GM19395 (cell line): ENCODE measurements around the gene CD14.
A peak's percentile ranks its signal among the peaks of the same experiment; 100 is the strongest.
"Not testable (repeated sequence)": the region's sequence is repeated elsewhere in the genome, so short reads cannot be mapped to it uniquely, and the experiment has no call there.

Experiments
- ATAC-seq: cut with Tn5 transposase; IDR thresholded peaks from one replicate; pipeline ENCODE4 v1.9.1; 2021; ENCODE audit warnings: mild to moderate bottlenecking, moderate library complexity; ENCODE audit not compliant: unreplicated experiment

Gene CD14

DNA sequence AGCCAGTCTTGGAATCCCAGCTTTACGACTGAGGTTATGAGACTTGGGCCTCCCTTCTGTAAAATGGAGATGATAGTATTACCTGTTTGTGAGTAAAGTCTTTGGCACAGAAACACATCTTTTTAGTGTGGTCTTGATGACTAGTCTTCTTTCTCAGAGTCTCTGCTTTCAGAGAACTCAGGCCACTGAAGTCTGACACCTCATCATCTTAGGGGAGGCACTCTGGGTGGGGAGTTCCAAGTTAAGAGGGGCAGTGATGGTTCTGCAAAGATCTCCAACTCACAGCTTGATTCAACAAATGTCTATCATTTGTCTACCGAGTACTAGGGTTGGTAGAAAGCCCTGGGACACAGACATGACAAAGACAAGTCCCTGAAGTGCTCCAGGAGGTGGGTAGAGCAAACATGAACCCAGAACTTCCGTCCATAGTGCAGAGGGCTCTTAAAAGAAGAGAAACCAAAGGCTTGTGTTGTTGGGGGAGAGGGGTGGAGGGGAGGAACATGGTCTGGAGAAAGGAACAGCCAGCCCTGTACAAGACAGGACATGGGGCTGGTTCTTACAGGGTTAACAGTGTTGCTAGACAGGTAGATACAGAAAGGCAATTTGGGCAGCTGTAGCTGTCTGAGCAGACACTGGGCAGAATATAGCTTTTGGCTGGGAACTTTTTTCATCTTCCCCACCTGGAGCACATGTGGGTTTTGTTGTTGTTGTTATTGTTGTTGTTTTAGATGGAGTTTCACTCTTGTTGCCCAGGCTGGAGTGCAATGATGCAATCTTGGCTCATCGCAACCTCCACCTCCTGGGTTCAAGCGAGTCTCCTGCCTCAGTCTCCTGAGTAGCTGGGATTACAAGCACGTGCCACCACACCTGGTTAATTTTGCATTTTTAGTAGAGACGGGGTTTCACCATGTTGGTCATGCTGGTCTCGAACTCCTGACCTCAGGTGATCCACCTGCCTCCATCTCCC lies 2.6 kb upstream of the CD14 start:
- ATAC-seq: no peak

DNA sequence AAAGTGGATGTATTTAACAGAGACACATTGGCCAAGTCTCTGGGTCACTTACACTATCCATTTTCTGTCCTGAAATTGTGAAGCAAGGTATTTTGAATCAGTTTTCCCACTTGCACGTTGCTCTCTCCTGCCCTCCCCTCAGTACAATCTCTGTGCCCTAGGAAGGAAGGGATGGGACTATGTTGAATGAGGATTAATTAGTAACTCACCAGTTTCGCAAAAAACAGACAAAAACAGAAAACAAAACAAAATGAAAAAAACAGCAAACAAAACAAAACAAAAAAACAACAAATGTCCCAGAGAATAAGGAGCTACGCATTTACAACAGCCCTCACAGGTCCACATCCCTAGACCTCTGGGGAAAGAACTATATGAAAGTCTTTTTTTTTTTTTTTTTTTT lies 1.1 kb upstream of the CD14 start:
- ATAC-seq: no peak

DNA sequence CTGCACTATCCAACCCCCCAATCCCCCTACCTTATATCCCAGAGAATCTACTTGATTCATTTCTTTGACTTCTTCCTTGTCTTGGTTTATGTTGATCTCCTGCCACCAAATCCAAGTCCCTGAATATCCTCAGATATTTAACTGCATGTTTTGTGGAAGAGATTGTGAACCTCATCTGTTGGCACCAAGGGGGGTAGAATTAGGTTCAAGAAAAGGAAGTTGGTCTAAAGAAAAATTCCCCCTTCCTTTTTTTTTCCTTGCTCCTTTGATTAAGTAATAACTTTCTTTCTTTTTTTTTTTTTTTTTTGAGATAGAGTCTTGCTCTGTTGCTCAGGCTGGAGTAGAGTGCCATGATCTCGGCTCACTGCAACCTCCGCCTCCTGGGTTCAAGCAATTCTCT lies 526 bp upstream of the CD14 start:
- no peak for ATAC-seq

DNA sequence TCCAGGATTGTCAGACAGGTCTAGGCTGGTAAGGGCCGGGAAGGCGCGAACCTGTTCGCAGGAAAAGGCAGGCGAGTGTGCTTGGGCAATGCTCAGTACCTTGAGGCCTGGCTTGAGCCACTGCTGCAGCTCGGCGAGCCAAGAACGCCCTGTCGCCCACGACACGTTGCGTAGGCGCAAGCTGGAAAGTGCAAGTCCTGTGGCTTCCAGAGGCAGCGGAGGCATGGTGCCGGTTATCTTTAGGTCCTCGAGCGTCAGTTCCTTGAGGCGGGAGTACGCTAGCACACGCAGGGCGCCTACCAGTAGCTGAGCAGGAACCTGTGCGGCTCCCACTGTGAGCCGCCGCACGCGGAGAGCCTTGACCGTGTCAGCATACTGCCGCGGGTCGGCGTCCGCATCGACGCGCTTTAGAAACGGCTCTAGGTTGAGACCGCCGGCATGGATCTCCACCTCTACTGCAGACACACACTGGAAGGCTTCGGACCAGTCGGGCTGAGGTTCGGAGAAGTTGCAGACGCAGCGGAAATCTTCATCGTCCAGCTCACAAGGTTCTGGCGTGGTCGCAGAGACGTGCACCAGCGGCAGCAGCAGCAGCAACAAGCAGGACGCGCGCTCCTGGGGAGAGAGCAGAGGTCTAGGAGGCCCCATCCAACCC lies 482 bp downstream of the CD14 start:
- ATAC-seq: peak; percentile 70

DNA sequence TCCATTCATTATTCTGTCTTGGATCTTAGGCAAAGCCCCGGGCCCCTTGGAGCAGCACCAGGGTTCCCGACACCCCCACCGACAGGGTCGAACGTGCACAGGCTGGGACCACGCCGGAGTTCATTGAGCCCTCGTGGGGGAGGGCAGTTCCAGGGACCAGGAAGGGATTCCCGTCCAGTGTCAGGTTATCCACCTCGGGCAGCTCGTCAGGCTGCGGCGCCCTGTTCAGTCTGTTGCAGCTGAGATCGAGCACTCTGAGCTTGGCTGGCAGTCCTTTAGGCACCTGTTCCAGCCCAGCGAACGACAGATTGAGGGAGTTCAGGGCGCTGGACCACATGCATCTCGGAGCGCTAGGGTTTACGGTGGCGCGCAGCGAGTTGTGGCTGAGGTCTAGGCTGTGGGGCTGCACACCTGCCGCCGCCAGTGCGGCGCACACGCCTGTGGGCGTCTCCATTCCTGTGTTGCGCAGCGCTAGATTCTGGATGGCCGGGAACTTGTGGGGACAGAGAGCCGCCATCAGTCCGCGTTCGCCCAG lies 1.1 kb downstream of the CD14 start:
- peak; percentile 50 for ATAC-seq

DNA sequence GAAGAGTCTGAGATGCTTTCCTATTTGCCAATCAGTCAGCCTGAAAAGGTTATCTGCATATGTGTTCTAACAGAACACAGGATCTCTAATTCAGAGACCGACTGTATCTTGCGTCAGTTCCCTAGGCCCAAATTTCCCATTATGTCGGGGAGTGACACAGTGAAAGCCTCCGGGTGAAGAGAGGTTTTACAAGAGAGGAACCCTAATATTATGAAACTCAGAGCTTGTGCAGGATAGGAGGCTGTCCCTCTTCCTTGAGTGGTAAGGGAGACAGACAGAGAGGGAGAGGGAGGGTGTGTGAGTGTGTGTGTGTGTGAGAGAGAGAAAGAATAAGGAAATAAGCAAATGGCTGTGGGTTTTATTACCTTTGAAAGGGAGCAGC lies 1.9 kb downstream of the CD14 start:
- ATAC-seq: no peak

DNA sequence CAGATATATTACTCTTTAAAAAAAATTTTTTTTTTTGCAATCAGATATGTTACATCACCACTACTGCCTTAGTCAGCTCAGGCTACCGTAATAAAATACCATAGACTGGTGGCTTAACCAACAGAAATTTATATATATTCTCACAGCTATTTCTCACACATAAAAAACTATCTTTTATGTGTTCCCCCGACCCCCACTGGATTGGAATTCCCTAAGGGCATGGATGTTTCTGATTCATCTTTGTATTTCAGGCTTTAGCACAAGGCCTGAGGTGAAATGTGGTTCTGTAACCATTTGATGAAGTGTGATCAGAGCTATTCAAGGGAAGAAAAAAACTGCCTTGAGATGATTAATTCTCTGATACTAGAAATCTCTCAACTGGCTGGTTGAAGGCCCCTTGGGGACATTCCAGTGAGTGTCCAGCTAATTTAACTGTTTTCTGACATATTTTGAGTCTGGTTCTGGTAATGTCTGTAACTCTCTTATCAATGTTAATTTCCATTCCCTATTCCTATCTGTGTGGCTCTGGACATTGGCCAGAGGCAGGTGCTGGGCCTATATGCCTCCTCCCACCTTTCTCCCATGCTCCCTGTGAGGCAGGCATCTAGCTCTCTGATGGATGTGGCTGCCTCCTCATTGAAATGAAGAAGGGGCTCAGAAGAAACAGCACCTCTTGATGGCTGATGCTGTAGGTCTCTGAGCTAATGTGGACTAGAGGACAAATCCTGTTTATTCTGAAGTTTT lies 2.5 kb downstream of the CD14 start:
- ATAC-seq: no peak

DNA sequence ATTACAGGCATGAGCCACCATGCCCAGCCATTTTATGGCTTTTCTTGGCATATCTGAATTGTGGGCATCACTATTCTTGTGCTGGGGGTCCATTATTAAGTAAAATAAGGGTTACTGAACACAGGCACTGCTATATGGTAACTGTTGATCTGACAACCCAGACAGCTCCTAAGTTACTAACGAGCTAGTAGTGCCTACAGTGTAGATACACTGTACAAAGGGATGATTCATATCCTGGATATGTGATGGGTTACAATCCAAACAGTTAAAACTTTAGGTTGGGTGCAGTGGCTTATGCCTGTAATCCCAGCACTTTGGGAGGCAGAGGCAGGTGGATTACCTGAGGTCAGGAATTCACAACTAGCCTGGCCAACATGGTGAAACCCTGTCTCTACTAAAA lies 4.3 kb downstream of the CD14 start:
- ATAC-seq: no peak

DNA sequence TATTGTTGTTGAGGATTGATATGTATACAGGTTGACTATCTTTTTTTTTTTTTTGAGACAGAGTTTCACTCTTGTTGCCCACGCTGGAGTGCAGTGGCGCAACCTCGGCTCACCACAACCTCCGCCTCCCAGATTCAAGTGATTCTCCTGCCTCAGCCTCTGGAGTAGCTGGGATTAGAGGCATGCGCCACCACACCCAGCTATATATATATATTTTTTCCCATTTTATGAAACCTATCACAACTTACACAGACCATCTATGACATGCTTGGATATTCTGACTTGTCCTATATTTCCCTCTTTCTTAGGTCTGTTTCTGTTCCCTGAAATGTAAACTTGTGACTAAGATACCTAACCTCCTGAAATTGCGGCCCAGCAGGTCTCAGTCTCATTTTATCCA lies 5.0 kb downstream of the CD14 start:
- ATAC-seq: no peak

DNA sequence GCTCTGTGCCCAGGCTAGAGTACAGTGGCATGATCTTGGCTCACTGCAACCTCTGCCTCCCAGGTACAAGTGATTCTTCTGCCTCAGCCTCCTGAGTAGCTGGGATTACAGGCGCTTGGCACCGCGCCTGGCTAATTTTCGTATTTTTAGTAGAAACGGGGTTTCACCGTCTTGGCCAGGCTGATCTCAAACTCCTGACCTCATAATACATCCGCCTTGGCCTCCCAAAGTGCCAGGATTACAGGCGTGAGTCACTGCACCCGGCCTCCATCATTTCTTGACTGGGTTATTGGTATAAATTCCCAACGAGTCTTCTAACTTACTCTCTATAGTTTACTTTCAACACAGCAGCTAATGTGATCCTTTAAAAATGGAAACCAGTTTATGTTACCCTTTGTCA lies 8.1 kb downstream of the CD14 start:
- ATAC-seq: not testable (repeated sequence)

DNA sequence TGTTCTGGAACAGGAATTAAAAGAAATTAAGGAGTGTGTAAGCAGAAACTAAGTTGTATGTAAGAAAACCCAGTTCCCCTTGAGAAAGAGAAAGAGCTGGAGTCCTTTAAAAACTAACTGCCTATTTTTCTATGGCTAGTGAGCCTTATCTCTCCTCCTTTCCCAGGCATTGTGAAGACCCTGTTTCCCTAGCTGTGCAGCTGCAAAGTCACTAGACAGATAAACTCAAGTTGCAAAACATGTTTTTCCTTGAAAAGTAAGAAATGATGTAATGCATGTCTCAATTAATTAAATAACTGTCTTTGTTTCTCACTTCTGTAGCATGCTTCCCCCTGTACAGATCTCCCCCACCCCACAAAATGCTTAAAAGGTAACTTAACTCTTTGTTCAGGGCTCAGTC lies 9.9 kb downstream of the CD14 start:
- not testable (repeated sequence) for ATAC-seq

DNA sequence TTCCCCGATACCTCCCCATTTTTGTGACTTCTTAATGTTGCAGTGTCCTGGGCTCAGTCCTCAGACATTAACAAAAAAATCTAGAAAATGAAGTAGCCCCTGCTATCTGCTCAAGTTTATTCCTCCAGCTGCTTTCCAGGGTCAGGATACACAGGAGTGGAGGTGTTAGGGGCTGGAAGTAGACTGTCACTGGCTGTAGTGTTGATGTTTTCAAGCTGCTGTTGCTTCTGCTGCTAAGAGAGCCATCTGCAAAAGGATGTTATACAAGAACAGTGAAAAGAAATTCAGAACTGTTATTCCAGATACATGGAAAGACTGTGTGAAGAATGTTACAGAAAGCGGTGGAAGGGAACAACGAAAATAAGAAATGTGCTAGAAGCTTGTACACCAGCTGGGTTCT lies 10.7 kb downstream of the CD14 start:
- no peak for ATAC-seq

DNA sequence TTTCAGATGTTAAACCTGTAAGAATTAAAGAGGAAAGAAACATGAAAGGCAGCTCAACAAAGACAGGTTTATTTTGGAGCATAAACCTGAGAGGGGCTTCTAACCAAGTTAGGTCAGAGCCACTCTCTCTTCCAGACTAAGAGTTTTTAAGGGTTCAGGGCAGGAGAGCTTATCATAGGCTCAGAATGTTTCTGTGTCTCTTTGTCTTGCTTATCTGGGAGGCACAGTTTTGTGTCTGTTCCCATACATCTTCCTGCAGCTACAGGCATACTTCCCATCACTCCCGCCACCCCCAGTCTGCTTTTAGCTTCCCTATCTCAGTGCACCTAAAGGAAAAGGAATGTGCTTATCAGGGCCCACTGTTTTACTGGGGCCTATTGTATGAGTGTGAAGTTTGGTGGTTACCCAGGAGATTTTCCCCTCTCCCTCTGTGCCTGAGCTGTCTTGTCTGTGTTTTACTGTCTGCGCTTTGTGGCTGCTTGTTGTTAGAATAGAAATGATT lies 21.9 kb downstream of the CD14 start:
- ATAC-seq: no peak

DNA sequence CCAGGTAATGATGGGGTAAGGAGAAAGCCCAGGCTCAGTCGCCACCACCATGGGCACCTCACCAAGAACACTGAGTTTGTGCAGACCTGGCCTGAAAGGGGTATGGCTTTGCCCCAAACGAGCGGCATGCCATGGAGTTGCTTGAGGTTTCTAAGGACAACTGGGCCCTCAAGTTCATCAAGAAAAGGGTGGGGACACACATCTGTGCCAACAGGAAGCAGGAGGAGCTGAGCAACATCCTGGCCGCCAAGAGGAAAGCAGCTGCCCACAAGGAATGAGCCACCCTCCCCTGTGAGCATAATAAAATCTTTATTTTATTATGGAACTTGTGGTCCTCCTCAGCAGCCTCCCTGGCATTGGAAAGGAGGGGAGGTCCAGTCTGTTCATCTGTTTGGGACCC lies 23.8 kb downstream of the CD14 start:
- no peak for ATAC-seq

DNA sequence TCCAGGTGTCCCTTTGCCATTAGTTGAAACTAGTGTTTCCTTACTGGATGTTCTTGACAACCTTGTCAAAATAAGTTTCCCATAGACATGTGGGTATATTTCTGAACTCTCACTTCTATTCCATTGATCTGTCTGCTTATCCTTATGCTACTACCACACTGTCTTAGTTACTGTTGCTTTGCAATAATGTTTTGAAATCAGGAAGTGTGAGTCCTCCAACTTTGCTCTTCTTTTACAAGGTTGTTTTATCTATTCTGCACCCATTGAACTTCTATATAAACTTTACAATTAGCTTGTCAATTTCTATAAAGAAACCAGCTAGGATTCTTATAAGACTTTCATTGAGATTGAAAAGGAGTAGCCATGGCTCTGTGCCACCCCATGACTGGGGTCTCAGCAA lies 24.3 kb downstream of the CD14 start:
- no peak for ATAC-seq

DNA sequence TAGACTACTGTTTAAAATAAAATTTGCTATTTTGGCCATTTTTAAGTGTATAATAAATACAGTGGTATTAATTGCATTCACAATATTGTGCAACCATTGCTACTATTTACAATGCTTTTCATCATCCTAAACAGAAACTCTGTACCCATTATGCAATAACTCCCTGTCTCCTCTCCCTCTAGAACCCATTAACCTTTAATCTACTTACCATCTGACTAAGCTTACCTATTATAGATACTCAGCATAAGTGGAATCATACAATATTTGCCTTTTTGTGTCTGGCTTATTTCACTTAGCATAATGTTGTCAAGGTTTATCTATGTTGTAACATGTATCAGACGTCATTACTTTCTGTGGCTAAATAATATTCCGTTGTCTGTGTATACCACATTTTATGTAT lies 25.9 kb downstream of the CD14 start:
- ATAC-seq: no peak

DNA sequence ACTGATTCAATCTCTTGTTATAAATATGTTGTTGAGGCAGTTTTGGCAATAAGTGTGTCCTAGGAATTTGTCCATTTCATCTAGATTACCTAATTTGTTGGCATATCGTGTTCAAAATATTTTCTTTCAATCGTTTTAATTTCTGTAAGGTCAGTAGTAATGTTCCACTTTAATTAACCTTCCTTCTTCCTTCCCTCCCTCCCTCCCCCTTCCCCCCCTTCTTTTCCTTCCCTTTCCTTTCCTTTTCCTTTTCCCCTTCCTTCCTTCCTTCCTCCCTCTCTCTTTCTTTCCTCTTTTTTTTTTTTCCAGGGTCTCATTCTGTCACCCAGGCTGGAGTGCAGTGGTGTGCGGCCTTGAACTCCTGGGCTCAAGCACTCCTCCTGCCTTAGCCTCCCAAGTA lies 27.1 kb downstream of the CD14 start:
- ATAC-seq: no peak

DNA sequence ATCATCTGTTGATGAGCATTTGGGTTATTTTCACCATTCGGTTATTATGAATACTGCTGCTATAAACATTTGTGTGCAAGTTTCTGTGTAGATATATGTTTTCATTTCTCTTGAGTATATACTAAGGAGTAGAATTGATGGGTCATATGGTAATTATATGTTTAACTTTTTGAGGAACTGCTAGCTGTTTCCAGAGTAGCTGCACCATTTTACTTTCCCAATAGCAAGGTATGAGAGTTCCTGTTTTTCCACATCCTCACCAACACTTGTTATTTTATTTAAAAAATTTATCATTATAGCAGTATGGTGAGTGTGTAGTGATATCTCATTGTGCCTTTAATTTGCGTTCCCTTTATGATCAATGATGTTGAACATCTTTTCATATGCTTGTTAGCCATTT lies 29.2 kb downstream of the CD14 start:
- no peak for ATAC-seq

DNA sequence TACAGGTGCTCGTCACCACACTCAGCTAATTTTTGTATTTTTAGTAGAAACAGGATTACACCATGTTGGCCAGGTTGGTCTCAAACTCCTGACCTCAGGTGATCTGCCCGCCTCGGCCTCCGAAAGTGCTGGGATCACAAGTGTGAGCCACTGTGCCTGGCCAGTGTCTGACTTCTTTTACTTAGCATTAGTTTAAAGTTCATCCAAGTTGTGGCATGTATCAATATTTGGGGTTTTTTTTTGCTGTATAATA lies 29.6 kb downstream of the CD14 start:
- ATAC-seq: not testable (repeated sequence)

DNA sequence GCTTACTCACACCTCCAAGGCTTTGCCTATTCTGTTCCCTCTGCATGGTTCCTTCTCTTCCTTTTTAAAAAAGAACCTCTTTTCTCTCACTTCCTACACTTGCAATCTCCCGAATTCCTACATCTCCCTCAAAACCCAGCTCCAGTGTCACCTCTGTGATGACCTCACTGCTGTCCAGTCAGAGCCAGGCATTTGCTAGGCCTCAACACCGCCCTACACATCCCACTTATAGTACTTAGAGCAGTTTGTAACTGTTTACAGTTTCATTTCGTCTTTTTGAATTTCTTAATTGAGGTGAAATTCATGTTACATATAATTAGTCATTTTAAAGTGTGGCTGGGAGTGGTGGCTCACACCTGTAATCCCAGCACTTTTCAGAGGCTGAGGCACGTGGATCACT lies 30.8 kb downstream of the CD14 start:
- ATAC-seq: no peak

DNA sequence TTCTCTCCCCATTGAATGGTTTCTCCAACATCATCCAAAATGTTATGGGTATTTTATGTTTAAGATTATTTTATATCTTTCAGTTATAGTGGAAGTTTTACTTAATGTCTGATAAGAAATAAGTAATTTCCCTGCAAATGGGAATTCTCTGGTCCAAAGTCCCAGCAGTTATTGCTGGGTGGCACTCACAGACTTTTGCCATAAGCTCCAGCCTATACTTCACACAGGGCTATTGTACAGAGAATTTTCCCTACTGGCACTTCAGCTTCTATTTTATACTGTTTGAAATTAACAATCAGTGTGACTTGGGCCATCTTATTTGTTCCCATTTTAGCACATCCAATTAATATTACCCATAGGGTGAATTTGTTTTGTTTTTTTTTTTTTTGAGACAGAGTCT lies 32.9 kb downstream of the CD14 start:
- ATAC-seq: no peak

DNA sequence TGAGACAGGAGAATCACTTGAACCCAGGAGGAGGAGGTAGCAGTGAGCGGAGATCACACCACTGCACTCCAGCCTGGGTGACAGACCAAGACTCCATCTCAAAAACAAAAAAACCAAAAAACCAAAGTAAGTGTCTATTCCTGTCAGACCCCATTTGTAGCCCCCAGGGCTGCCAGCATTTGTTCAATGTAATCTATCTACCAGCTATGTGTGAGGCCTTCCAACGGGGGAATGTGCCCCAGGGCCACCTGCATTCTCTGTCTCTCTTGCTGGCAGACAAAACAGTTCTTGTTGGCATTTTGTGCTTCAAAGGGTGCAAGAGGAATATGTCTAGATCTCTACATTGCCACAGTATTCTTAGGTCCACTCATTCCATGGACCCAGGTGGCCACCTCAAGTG lies 34.1 kb downstream of the CD14 start:
- ATAC-seq: no peak
